OCI-LY3 (cell line): Measurements from ENCODE around the gene KCNH5.

Experiments
- H2AFZ ChIP-seq: fragments of 200-600, 300-600 bp; shearing (Covaris generic); 2 replicates; pipeline ENCODE4 v1.6.0; 2014; ENCODE audit warnings: antibody characterized with exemption, low read depth, low read length
- H3K27ac ChIP-seq: fragments of 200-600, 300-600 bp; sonication (generic); 2 replicates; pipeline ENCODE4 v1.5.1; 2014; ENCODE audit warnings: mild to moderate bottlenecking, low read length, moderate library complexity, mixed read lengths
- H3K27me3 ChIP-seq: fragments of 200-600, 300-600 bp; sonication (generic); 2 replicates; pipeline ENCODE4 v1.6.1; 2014; ENCODE audit warnings: low read depth, low read length, mixed read lengths
- H3K36me3 ChIP-seq: fragments of 200-600, 300-600 bp; sonication (generic); replicated peaks from 2 replicates; pipeline ENCODE3; 2014; ENCODE audit warnings: low read depth, low read length, mixed read lengths
- H3K4me1 ChIP-seq: fragments of 300-600, 200-600 bp; sonication (generic); 2 replicates; pipeline ENCODE4 v1.6.1; 2014; ENCODE audit warnings: low read length, mixed read lengths
- H3K4me2 ChIP-seq: fragments of 200-600, 300-600 bp; sonication (generic); 2 replicates; pipeline ENCODE4 v1.6.1; 2014; ENCODE audit warnings: low read length, mixed read lengths
- H3K4me3 ChIP-seq: fragments of 300-600, 200-600 bp; sonication (generic); 2 replicates; pipeline ENCODE4 v1.5.1; 2014; ENCODE audit warnings: antibody characterized with exemption, mild to moderate bottlenecking, low read length, moderate library complexity
- H3K79me2 ChIP-seq: fragments of 300-600, 200-600 bp; shearing (Covaris generic); 2 replicates; pipeline ENCODE4 v1.6.1; 2014; ENCODE audit warnings: mild to moderate bottlenecking, low read length, mixed read lengths
- H3K9ac ChIP-seq: fragments of 300-600, 200-600 bp; shearing (Covaris generic); 2 replicates; pipeline ENCODE4 v1.6.0; 2014; ENCODE audit warnings: mild to moderate bottlenecking, low read length, moderate library complexity
- H3K9me3 ChIP-seq: fragments of 200-600, 300-600 bp; shearing (Covaris generic); 2 replicates; pipeline ENCODE4 v1.6.1; 2014; ENCODE audit warnings: low read length, mixed read lengths; ENCODE audit not compliant: insufficient read depth
- H4K20me1 ChIP-seq: fragments of 200-600, 300-600 bp; sonication (generic); 2 replicates; pipeline ENCODE4 v1.6.1; 2016; ENCODE audit warnings: low read length, mixed read lengths; ENCODE audit not compliant: insufficient read depth
- CTCF ChIP-seq: fragments of 200-600, 300-600 bp; sonication (generic); IDR thresholded peaks from 2 replicates; pipeline ENCODE4 v1.5.1; 2014; ENCODE audit warnings: antibody characterized with exemption, low read length, low read depth
- EZH2phosphoT487 ChIP-seq: fragments of 200-600 bp; shearing (Covaris generic); IDR thresholded peaks from 2 replicates; pipeline ENCODE4 v1.6.1; 2018; ENCODE audit warnings: antibody characterized with exemption, mixed run types, low read depth

Gene KCNH5

GRCh38 chr14:62711351-62712023 lies 333.8 kb downstream of the KCNH5 start:
- Histone ChIP-seq H3K4me1 (no peaks in the 10 kb centered on the region), H3K27ac (no peak overlapping the region), H4K20me1 (no peaks in the 10 kb centered on the region), H3K36me3 (no peaks in the 10 kb centered on the region), H3K4me3 (no peak overlapping the region), H3K79me2 (no peaks in the 10 kb centered on the region), H3K27me3 (no peaks in the 10 kb centered on the region), H3K4me2 (no peak overlapping the region), H3K9me3 (no peaks in the 10 kb centered on the region), H2AFZ (no peak overlapping the region), H3K9ac (no peak overlapping the region)
- no peak for TF ChIP-seq CTCF
- TF ChIP-seq EZH2phosphoT487: no peak

GRCh38 chr14:62710811-62711210 lies 334.4 kb downstream of the KCNH5 start:
- TF ChIP-seq EZH2phosphoT487 (no peak), CTCF (no peak)
- Histone ChIP-seq H3K9me3 (no peaks in the 10 kb centered on the region), H3K9ac (no peak overlapping the region)

GRCh38 chr14:62709773-62710172 lies 335.5 kb downstream of the KCNH5 start:
- H3K27ac ChIP-seq: no peak overlapping the region
- TF ChIP-seq CTCF (no peak), EZH2phosphoT487 (no peak)
- no peaks in the 10 kb centered on the region for H3K79me2 ChIP-seq
- H3K9me3 ChIP-seq: no peaks in the 10 kb centered on the region
- no peaks in the 10 kb centered on the region for H4K20me1 ChIP-seq
- no peak overlapping the region for H3K4me3 ChIP-seq
- no peak overlapping the region for H3K4me2 ChIP-seq
- H3K36me3 ChIP-seq: no peaks in the 10 kb centered on the region
- no peaks in the 10 kb centered on the region for H3K27me3 ChIP-seq
- no peaks in the 10 kb centered on the region for H3K4me1 ChIP-seq
- H3K9ac ChIP-seq: no peak overlapping the region
- no peak overlapping the region for H2AFZ ChIP-seq

More at GRCh38 chr14:62710811-62711210, 334.4 kb downstream of the KCNH5 start:
- no peak overlapping the region for H3K4me2 ChIP-seq
- H3K79me2 ChIP-seq: no peaks in the 10 kb centered on the region
- no peaks in the 10 kb centered on the region for H3K4me1 ChIP-seq
- H3K27me3 ChIP-seq: no peaks in the 10 kb centered on the region
- H3K27ac ChIP-seq: no peak overlapping the region
- H3K36me3 ChIP-seq: no peaks in the 10 kb centered on the region
- H2AFZ ChIP-seq: no peak overlapping the region
- H3K4me3 ChIP-seq: no peak overlapping the region
- H4K20me1 ChIP-seq: no peaks in the 10 kb centered on the region

GRCh38 chr14:62706217-62706616 lies 339.0 kb downstream of the KCNH5 start:
- H3K36me3 ChIP-seq: no peaks in the 10 kb centered on the region
- no peaks in the 10 kb centered on the region for H3K9me3 ChIP-seq

More at GRCh38 chr14:62706217-62706616, 339.0 kb downstream of the KCNH5 start:
- no peaks in the 10 kb centered on the region for H3K4me1 ChIP-seq
- no peak overlapping the region for H3K27ac ChIP-seq
- no peak overlapping the region for H3K4me3 ChIP-seq
- H3K79me2 ChIP-seq: no peaks in the 10 kb centered on the region
- no peak overlapping the region for H3K9ac ChIP-seq
- no peak overlapping the region for H3K4me2 ChIP-seq
- H4K20me1 ChIP-seq: no peaks in the 10 kb centered on the region
- no peak overlapping the region for H2AFZ ChIP-seq
- TF ChIP-seq CTCF (no peak), EZH2phosphoT487 (no peak)
- no peaks in the 10 kb centered on the region for H3K27me3 ChIP-seq
